OCI-LY3 (cell line): ENCODE data around the gene FTSJ3.

Source experiments
- CTCF ChIP-seq: fragments of 200-600, 300-600 bp; sonication (generic); IDR thresholded peaks from 2 replicates; pipeline ENCODE4 v1.5.1; 2014; ENCODE audit warnings: antibody characterized with exemption, low read length, low read depth
- EZH2phosphoT487 ChIP-seq: fragments of 200-600 bp; shearing (Covaris generic); IDR thresholded peaks from 2 replicates; pipeline ENCODE4 v1.6.1; 2018; ENCODE audit warnings: antibody characterized with exemption, mixed run types, low read depth

GRCh38 chr17:63835167-63835720, 7.8 kb upstream of the FTSJ3 start:
- no peak; the same call in 1 of the 2 replicates for TF ChIP-seq CTCF
- TF ChIP-seq EZH2phosphoT487, result no peak
